Suprapubic skin (tissue), 4 donors: Measurements from ENCODE around the gene SMG5.

Source experiments
- CTCF ChIP-seq, 2 donors: fragments of 200-600 bp in 1 of 2; fragments of 450-650 bp in 1 of 2; sonication (generic) in 1 of 2; IDR thresholded peaks; one replicate each; pipeline ENCODE4 v1.5.1; 2016 to 2019; ENCODE audit warnings: antibody characterized with exemption in 2 of 2, mild to moderate bottlenecking in 1 of 2, moderate library complexity in 1 of 2
- POLR2A ChIP-seq, 2 donors: fragments of 450-650 bp; IDR thresholded peaks; one replicate each; pipeline ENCODE4 v1.6.1; 2017; ENCODE audit warnings: antibody characterized with exemption in 2 of 2, mild to moderate bottlenecking in 2 of 2, moderate library complexity in 2 of 2
- POLR2AphosphoS5 ChIP-seq, 3 donors: sonication (generic); formaldehyde crosslinking; IDR thresholded peaks; one replicate each; pipeline ENCODE4 v1.6.1; 2017; ENCODE audit warnings: antibody characterized with exemption in 3 of 3

GRCh38 chr1:156262461-156263287 lies 20.0 kb downstream of the SMG5 start:
- peak in 1 of 3 donors; percentile 35 for TF ChIP-seq POLR2AphosphoS5 (IDR thresholded peaks at IDR 0.05)
- TF ChIP-seq CTCF (IDR thresholded peaks at IDR 0.05) = no peak
- TF ChIP-seq POLR2A (IDR thresholded peaks at IDR 0.05) = no peak
